K562 (cell line): ENCODE measurements around the gene NACC1. TPM values are rescaled to one million over a fixed set of nuclear protein-coding genes. Genes with fewer than 3 reads are reported as not detected.

Experiments
- DACH1 ChIP-seq: fragments of 450-650 bp; IDR thresholded peaks from 2 replicates; pipeline ENCODE4 v1.6.1; 2018; ENCODE audit not compliant: partially characterized antibody
- EZH2 ChIP-seq: IDR thresholded peaks from 2 replicates; pipeline ENCODE4 v1.6.1; 2012; ENCODE audit warnings: low read depth, mild to moderate bottlenecking, inconsistent platforms, low read length, borderline replicate concordance
- SIX5 ChIP-seq, 2 experiments: IDR thresholded peaks; 2 replicates each; pipeline ENCODE4 v1.6.1; 2011; ENCODE audit warnings: low read length in 2 of 2, borderline replicate concordance in 1 of 2, low read depth in 1 of 2, mild to moderate bottlenecking in 1 of 2, moderate library complexity in 1 of 2; ENCODE audit not compliant: insufficient read depth in 1 of 2
- ZBTB33 ChIP-seq: sonication (generic); formaldehyde crosslinking; IDR thresholded peaks from 2 replicates; pipeline ENCODE4 v1.8.1; 2023; ENCODE audit warnings: mild to moderate bottlenecking, missing genetic modification reagents
- ZNF24 ChIP-seq: fragments of 450-650 bp; IDR thresholded peaks from 2 replicates; pipeline ENCODE4 v1.6.1; 2016
- polyA plus RNA-seq, 8 experiments: library from polyadenylated mRNA; depleted of rRNA in 4 of 8; stranded (reverse) in 5 of 8; unstranded in 3 of 8; fragments of >200 nt; fragmentation: Nextera tagmentation in 2 of 8; fragmentation: Illumina TruSeq in 1 of 8; extraction: Ambion mirVana in 2 of 8; extraction: Trizol in 1 of 8; gene quantifications; 2 replicates each; pipeline versions ENCODE4 v1.2.1 to v1.2.3, GENCODE V29; 2011 to 2014; ENCODE audit warnings: inconsistent platforms in 1 of 8, missing spikeins in 1 of 8
- total RNA-seq, 7 experiments: library from RNA; depleted of rRNA in 6 of 7; stranded (reverse); fragments of >200 nt in 6 of 7; fragmentation: Illumina TruSeq in 2 of 7; extraction: Trizol in 2 of 7; gene quantifications; 2 replicates each; pipeline versions ENCODE4 v1.2.1 to v1.2.3, GENCODE V29; 2011 to 2021; ENCODE audit warnings: low replicate concordance in 1 of 7
- TF ChIP-seq, protein P1 (sequence below), 2 experiments: fragments of 450-650 bp; formaldehyde crosslinking in 1 of 2; IDR thresholded peaks; 2 replicates each; pipeline versions ENCODE4 v1.4.0 to v1.6.1; 2014 to 2020; ENCODE audit warnings: mild to moderate bottlenecking in 2 of 2, borderline replicate concordance in 1 of 2, low read depth in 1 of 2

NACC1 gene
- total and polyA plus RNA-seq, 9 of the 15 experiments (the other 6 are each of a cell fraction or from before 2014, with no cell fraction given), result 0.04 to 96.6 (median 25.8) TPM

GRCh38 chr19:13118424-13119193, 545 bp downstream of the NACC1 start (continued):
- TF ChIP-seq, protein P1, sequence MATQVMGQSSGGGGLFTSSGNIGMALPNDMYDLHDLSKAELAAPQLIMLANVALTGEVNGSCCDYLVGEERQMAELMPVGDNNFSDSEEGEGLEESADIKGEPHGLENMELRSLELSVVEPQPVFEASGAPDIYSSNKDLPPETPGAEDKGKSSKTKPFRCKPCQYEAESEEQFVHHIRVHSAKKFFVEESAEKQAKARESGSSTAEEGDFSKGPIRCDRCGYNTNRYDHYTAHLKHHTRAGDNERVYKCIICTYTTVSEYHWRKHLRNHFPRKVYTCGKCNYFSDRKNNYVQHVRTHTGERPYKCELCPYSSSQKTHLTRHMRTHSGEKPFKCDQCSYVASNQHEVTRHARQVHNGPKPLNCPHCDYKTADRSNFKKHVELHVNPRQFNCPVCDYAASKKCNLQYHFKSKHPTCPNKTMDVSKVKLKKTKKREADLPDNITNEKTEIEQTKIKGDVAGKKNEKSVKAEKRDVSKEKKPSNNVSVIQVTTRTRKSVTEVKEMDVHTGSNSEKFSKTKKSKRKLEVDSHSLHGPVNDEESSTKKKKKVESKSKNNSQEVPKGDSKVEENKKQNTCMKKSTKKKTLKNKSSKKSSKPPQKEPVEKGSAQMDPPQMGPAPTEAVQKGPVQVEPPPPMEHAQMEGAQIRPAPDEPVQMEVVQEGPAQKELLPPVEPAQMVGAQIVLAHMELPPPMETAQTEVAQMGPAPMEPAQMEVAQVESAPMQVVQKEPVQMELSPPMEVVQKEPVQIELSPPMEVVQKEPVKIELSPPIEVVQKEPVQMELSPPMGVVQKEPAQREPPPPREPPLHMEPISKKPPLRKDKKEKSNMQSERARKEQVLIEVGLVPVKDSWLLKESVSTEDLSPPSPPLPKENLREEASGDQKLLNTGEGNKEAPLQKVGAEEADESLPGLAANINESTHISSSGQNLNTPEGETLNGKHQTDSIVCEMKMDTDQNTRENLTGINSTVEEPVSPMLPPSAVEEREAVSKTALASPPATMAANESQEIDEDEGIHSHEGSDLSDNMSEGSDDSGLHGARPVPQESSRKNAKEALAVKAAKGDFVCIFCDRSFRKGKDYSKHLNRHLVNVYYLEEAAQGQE (IDR thresholded peaks at IDR 0.05; ENCODE audit: borderline replicate concordance), result no peak; the same call in 1 of the 2 replicates
- TF ChIP-seq, protein P1 (CRISPR knock-in tag; IDR thresholded peaks at IDR 0.05; ENCODE audit: low read depth), result no peak
- TF ChIP-seq EZH2 (no peak), ZNF24 (no peak), DACH1 (no peak), SIX5 (IDR thresholded peaks at IDR 0.05; ENCODE audit: borderline replicate concordance in 1 of 2, insufficient read depth in 1 of 2, low read depth in 1 of 2, low read length in 2 of 2) (no peak), ZBTB33 (CRISPR knock-in tag) (no peak)
